Neural progenitor cell (in vitro differentiated cells): ENCODE results near the gene KANK4. TPM values are rescaled to one million over a fixed set of nuclear protein-coding genes. Genes with fewer than 3 reads are reported as not detected.
A peak's percentile ranks its signal among the peaks of the same experiment; 100 is the strongest.

Source experiments
- DNase-seq: peaks from one replicate; pipeline ENCODE4 v3.0.0-alpha.2; 2016; ENCODE audit warnings: low spot score
- H2AFZ ChIP-seq: fragments of 200-600 bp; sonication (generic); replicated peaks from 2 replicates; pipeline ENCODE4 v1.6.1; 2016; ENCODE audit warnings: antibody characterized with exemption
- H3F3A ChIP-seq: fragments of 200-600 bp; sonication (generic); 2 replicates; pipeline ENCODE4 v1.6.1; 2016; ENCODE audit warnings: antibody characterized with exemption, low read depth
- H3K27ac ChIP-seq: fragments of 200-600 bp; sonication (generic); 2 replicates; pipeline ENCODE4 v1.5.1; 2016; ENCODE audit warnings: mild to moderate bottlenecking
- H3K27me3 ChIP-seq: fragments of 200-600 bp; sonication (generic); 2 replicates; pipeline ENCODE4 v1.6.1; 2016; ENCODE audit warnings: mild to moderate bottlenecking, moderate library complexity
- H3K36me3 ChIP-seq: fragments of 200-600 bp; sonication (generic); 2 replicates; pipeline ENCODE4 v1.5.1; 2016
- H3K4me1 ChIP-seq: fragments of 200-600 bp; sonication (generic); 2 replicates; pipeline ENCODE4 v1.6.1; 2016; ENCODE audit warnings: mixed run types
- H3K4me2 ChIP-seq: fragments of 200-600 bp; sonication (generic); 2 replicates; pipeline ENCODE4 v1.6.1; 2016
- H3K4me3 ChIP-seq: fragments of 200-600 bp; sonication (generic); 2 replicates; pipeline ENCODE4 v1.5.1; 2016
- H3K79me2 ChIP-seq: fragments of 200-600 bp; sonication (generic); 2 replicates; pipeline ENCODE4 v1.6.1; 2016; ENCODE audit warnings: low read depth
- H3K9ac ChIP-seq: fragments of 200-600 bp; sonication (generic); 2 replicates; pipeline ENCODE4 v1.6.1; 2016
- H3K9me3 ChIP-seq: fragments of 200-600 bp; sonication (generic); 2 replicates; pipeline ENCODE4 v1.5.1; 2016; ENCODE audit warnings: low read depth
- H4K20me1 ChIP-seq: fragments of 200-600 bp; sonication (generic); 2 replicates; pipeline ENCODE4 v1.6.1; 2016; ENCODE audit warnings: low read depth
- H3K27ac Mint-ChIP-seq: 3 replicates; pipeline ENCODE4 v1.8.0; 2021; ENCODE audit warnings: mixed read lengths
- H3K27me3 Mint-ChIP-seq: 2 replicates; pipeline ENCODE4 v1.8.0; 2022; ENCODE audit warnings: low read depth, mild to moderate bottlenecking, inconsistent platforms, moderate library complexity, mixed read lengths; ENCODE audit not compliant: insufficient read depth
- H3K36me3 Mint-ChIP-seq: 3 replicates; pipeline ENCODE4 v1.8.0; 2021; ENCODE audit warnings: mixed read lengths
- H3K4me1 Mint-ChIP-seq: 3 replicates; pipeline ENCODE4 v1.8.0; 2021; ENCODE audit warnings: mixed read lengths
- H3K4me3 Mint-ChIP-seq: 3 replicates; pipeline ENCODE4 v1.8.0; 2021; ENCODE audit warnings: mild to moderate bottlenecking, moderate library complexity, mixed read lengths
- H3K9me3 Mint-ChIP-seq: 3 replicates; pipeline ENCODE4 v1.8.0; 2020; ENCODE audit warnings: mixed read lengths
- CTCF ChIP-seq: fragments of 200-600 bp; sonication (generic); IDR thresholded peaks from 2 replicates; pipeline ENCODE4 v1.5.1; 2017; ENCODE audit warnings: antibody characterized with exemption, mild to moderate bottlenecking
- EZH2 ChIP-seq: fragments of 200-600 bp; sonication (generic); IDR thresholded peaks from 2 replicates; pipeline ENCODE4 v1.6.1; 2017; ENCODE audit warnings: antibody characterized with exemption, mild to moderate bottlenecking, moderate library complexity
- EZH2phosphoT487 ChIP-seq: fragments of 200-600 bp; sonication (generic); IDR thresholded peaks from 2 replicates; pipeline ENCODE4 v1.6.1; 2017; ENCODE audit warnings: antibody characterized with exemption
- total RNA-seq: library from RNA; depleted of rRNA; stranded (reverse); fragments of >200 nt; gene quantifications from 2 replicates; pipeline ENCODE4 v1.2.3, GENCODE V29; 2015; ENCODE audit warnings: low replicate concordance

Gene KANK4
- total RNA-seq, 1 donor from 2014 or later = not detected

GRCh38 chr1:62282909-62283755 lies 36.1 kb downstream of the KANK4 start:
- Histone ChIP-seq H3K4me2 (peak overlapping the region; percentile 46), H3K79me2 (no peaks in the 10 kb centered on the region), H3K9me3 (no peaks in the 10 kb centered on the region), H4K20me1 (no peaks in the 10 kb centered on the region), H3K9ac (no peak overlapping the region), H2AFZ (no peak overlapping the region), H3K4me1 (peaks cover 60% of the 10 kb centered on the region), H3K27me3 (peaks cover 71% of the 10 kb centered on the region), H3K27ac (no peak overlapping the region), H3F3A (peaks cover 47% of the 10 kb centered on the region), H3K4me3 (no peak overlapping the region), H3K36me3 (no peaks in the 10 kb centered on the region)
- Mint-ChIP-seq H3K4me3 (peak overlapping the region; percentile 9), H3K27ac (no peak overlapping the region), H3K36me3 (peaks cover 3% of the 10 kb centered on the region), H3K4me1 (peaks cover 71% of the 10 kb centered on the region), H3K9me3 (peaks cover 3% of the 10 kb centered on the region), H3K27me3 (peaks cover 8% of the 10 kb centered on the region)
- TF ChIP-seq CTCF (no peak), EZH2phosphoT487 (no peak), EZH2 (no peak)
- peak; percentile 76 for DNase-seq

DNA sequence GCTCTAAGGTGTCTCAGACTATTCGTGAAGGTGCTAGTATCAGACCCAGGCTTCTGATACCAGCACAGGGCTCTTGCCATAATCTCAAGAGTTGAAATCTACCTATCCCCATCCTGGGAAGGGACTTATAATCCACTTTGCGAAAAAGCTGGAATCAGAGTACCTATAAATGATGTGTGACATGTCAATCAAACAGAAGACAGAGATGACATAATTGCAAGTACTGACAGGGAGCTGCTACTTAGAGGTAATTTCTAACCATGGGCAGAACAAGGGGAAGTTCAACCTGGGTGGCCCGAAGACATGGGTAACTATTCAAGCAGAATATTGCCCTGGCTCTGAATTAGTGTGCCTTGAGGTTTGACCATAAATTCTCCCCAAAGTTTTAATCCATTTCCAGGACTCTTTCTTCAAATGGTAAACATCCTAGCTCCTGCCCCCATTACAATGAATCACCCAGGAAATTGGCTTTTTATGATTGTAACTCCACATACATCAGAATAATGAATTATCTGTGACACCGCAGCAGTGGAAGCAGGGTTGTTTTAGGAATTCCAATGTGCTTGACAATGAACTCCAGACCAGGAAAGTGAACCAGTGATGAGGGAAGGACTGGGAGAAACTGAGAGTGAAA lies 37.2 kb downstream of the KANK4 start:
- no peak overlapping the region for H3K4me3 Mint-ChIP-seq
- no peak for TF ChIP-seq CTCF
- no peak for TF ChIP-seq EZH2phosphoT487
- no peak for TF ChIP-seq EZH2
- peaks cover 49% of the 10 kb centered on the region for H3K4me1 ChIP-seq
- no peak overlapping the region for H3K27ac Mint-ChIP-seq
- H3K9ac ChIP-seq = no peak overlapping the region
- no peaks in the 10 kb centered on the region for H3K36me3 ChIP-seq
- no peaks in the 10 kb centered on the region for H3K9me3 ChIP-seq
- H3K9me3 Mint-ChIP-seq = peaks cover 3% of the 10 kb centered on the region
- H3F3A ChIP-seq = peaks cover 40% of the 10 kb centered on the region
- no peak overlapping the region for H2AFZ ChIP-seq
- peaks cover 6% of the 10 kb centered on the region for H3K27me3 Mint-ChIP-seq
- H3K27me3 ChIP-seq = peaks cover 60% of the 10 kb centered on the region
- H3K27ac ChIP-seq = no peak overlapping the region
- no peak overlapping the region for H3K4me3 ChIP-seq
- H3K4me1 Mint-ChIP-seq = peaks cover 60% of the 10 kb centered on the region
- no peaks in the 10 kb centered on the region for H4K20me1 ChIP-seq
- H3K36me3 Mint-ChIP-seq = peaks cover 3% of the 10 kb centered on the region
- DNase-seq = no peak
- H3K79me2 ChIP-seq = no peaks in the 10 kb centered on the region
- H3K4me2 ChIP-seq = no peak overlapping the region

DNA sequence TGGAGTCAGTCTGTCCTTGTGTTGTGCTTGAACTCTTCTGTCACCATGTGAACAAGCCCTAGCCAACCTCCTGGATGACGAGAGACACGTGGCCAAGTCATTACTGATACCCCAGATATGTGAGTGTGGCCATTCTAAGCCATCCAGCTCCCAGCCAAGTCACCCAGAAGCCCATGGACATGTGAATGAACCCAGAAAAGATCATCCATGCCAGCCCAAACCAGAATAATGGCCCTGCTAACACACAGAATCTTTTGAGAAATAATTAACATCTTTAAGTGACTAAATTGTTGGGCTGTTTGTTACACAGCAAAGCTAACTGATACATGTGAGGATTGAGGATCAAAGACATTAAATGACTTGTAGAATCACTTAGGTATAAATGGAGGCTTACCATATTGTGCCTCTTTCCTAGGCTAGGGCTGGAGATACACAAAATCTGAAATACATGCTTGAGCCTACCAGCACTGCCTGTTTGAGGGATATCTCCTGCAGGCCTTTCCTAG lies 38.2 kb downstream of the KANK4 start:
- Histone ChIP-seq H3K9me3 (no peaks in the 10 kb centered on the region), H3K79me2 (no peaks in the 10 kb centered on the region), H3K9ac (no peak overlapping the region), H3K4me2 (no peak overlapping the region), H2AFZ (no peak overlapping the region), H3F3A (peaks cover 30% of the 10 kb centered on the region), H3K27me3 (peaks cover 50% of the 10 kb centered on the region), H3K27ac (no peak overlapping the region), H3K4me1 (peaks cover 39% of the 10 kb centered on the region), H3K36me3 (no peaks in the 10 kb centered on the region), H4K20me1 (no peaks in the 10 kb centered on the region), H3K4me3 (no peak overlapping the region)
- Mint-ChIP-seq H3K36me3 (peaks cover 3% of the 10 kb centered on the region), H3K9me3 (peaks cover 3% of the 10 kb centered on the region), H3K27me3 (peaks cover 5% of the 10 kb centered on the region), H3K4me1 (peaks cover 50% of the 10 kb centered on the region), H3K27ac (no peak overlapping the region), H3K4me3 (no peak overlapping the region)
- no peak for TF ChIP-seq EZH2
- TF ChIP-seq CTCF = no peak
- TF ChIP-seq EZH2phosphoT487 = no peak
- no peak for DNase-seq
